Measurements from ENCODE around the gene SF3B2. TPM values are rescaled to one million over a fixed set of nuclear protein-coding genes. Genes with fewer than 3 reads are reported as not detected.

SF3B2 gene
- total RNA-seq, 2 donors from 2014 or later: 112 to 255 TPM

DNA sequence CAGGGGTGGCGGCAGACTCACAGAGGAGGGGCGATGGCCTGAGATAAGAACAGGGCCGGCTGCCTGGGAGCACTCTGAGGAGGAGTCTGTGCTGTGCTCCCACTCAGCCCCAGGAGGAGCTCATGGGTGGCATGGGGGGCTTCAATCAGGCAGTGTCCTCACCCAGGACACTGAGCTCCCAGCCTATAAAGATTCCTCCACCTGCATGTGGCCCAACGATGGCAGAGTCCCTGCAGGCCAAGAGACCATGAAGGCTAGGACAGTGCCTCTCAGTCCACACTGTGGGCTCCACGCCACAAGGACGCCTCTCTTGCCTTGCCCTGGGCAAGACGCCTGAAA is 38.4 kb upstream of the SF3B2 start:
- no peaks in the 10 kb centered on the region for H3K4me1 ChIP-seq
- no peak overlapping the region for H3K4me3 ChIP-seq
- TF ChIP-seq, protein P1, sequence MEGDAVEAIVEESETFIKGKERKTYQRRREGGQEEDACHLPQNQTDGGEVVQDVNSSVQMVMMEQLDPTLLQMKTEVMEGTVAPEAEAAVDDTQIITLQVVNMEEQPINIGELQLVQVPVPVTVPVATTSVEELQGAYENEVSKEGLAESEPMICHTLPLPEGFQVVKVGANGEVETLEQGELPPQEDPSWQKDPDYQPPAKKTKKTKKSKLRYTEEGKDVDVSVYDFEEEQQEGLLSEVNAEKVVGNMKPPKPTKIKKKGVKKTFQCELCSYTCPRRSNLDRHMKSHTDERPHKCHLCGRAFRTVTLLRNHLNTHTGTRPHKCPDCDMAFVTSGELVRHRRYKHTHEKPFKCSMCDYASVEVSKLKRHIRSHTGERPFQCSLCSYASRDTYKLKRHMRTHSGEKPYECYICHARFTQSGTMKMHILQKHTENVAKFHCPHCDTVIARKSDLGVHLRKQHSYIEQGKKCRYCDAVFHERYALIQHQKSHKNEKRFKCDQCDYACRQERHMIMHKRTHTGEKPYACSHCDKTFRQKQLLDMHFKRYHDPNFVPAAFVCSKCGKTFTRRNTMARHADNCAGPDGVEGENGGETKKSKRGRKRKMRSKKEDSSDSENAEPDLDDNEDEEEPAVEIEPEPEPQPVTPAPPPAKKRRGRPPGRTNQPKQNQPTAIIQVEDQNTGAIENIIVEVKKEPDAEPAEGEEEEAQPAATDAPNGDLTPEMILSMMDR (IDR thresholded peaks at IDR 0.05): no peak
- TF ChIP-seq POLR2A (IDR thresholded peaks at IDR 0.05): no peak
- no peak for DNase-seq
- no peaks in the 10 kb centered on the region for H3K27me3 ChIP-seq
- H3K9me3 ChIP-seq: no peaks in the 10 kb centered on the region
- ATAC-seq: no peak
- no peaks in the 10 kb centered on the region for H3K36me3 ChIP-seq (replicated peaks in 1 of 2; ENCODE audit: insufficient read depth in 1 of 2, low read depth in 2 of 2)
- WGBS, 2 donors: 58 to 62% methylated on average over 4 to 7 of the region's 7 CpGs
- intact Hi-C loops (cut with DNase I): no loop called here
- H3K27ac ChIP-seq: no peak overlapping the region

DNA sequence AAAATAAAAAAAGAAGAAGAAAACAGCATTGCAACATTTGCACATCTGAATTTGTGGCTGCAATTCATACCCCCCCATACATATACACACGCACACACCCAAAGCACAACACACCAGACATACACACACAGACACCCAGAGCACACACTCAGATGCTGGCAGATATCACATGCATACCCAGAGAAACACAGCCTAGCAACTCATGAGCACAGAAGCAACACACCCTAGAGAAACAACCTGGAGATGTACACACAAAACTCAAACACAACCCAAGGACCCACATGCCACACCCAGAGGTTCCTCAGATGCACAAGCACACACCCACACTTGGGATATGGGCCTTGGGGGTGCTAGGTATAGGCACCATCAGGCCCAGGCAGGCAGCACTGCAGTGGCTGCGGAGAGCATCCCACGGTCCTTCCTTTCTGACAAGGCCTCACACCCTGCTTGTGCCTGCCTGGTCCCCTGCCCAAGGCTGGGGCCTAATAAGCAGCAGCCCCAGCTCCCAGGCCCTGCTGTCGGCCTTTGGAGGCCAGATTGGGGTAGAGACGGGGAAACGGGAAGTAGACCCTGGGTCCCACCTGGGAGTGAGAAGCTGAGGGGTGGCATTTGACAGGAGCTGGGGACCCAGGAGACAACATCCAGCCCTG is 37.2 kb upstream of the SF3B2 start:
- Histone ChIP-seq H3K4me3 (no peak overlapping the region), H3K27me3 (no peaks in the 10 kb centered on the region), H3K9me3 (no peaks in the 10 kb centered on the region), H3K36me3 (replicated peaks in 1 of 2; ENCODE audit: insufficient read depth in 1 of 2, low read depth in 2 of 2) (no peaks in the 10 kb centered on the region), H3K27ac (no peak overlapping the region), H3K4me1 (no peaks in the 10 kb centered on the region)
- 81 to 94% methylated on average over 4 to 6 of the region's 6 CpGs for WGBS, 2 donors
- ATAC-seq (no peak), DNase-seq (no peak)
- TF ChIP-seq, protein P1 (IDR thresholded peaks at IDR 0.05): no peak
- TF ChIP-seq POLR2A (IDR thresholded peaks at IDR 0.05): no peak
- intact Hi-C loops (cut with DNase I): no loop called here

DNA sequence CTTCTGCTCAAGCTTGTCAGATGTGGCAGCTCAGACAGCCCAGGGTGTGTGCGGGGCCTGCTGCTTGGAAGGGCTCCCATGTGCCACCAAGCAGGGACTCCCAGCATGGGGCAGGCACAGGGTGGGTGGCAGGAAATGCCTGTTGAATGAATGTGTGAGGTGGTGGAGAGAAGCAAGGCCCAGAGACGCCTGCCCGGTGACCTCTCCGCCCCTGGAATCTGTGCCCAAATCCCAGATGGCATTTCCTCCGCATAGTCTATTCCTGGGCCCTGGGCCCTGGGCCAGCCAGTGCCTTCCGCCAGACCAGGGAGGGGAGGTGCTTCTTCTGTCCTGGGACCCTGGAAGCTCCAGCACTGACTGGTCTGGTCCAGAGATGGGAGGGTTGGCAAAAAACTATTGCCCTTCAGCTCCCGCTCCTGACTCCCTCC is 36.7 kb upstream of the SF3B2 start:
- no peaks in the 10 kb centered on the region for H3K9me3 ChIP-seq
- no peaks in the 10 kb centered on the region for H3K27me3 ChIP-seq
- no peak for DNase-seq
- intact Hi-C loops (cut with DNase I): no loop called here
- no peak for TF ChIP-seq POLR2A (IDR thresholded peaks at IDR 0.05)
- TF ChIP-seq, protein P1 (IDR thresholded peaks at IDR 0.05): no peak
- H3K27ac ChIP-seq: no peak overlapping the region
- H3K4me3 ChIP-seq: no peak overlapping the region
- WGBS, 2 donors: 40 to 48% methylated on average over 5 to 7 of the region's 7 CpGs
- no peaks in the 10 kb centered on the region for H3K36me3 ChIP-seq (replicated peaks in 1 of 2; ENCODE audit: insufficient read depth in 1 of 2, low read depth in 2 of 2)
- no peak for ATAC-seq
- no peaks in the 10 kb centered on the region for H3K4me1 ChIP-seq

DNA sequence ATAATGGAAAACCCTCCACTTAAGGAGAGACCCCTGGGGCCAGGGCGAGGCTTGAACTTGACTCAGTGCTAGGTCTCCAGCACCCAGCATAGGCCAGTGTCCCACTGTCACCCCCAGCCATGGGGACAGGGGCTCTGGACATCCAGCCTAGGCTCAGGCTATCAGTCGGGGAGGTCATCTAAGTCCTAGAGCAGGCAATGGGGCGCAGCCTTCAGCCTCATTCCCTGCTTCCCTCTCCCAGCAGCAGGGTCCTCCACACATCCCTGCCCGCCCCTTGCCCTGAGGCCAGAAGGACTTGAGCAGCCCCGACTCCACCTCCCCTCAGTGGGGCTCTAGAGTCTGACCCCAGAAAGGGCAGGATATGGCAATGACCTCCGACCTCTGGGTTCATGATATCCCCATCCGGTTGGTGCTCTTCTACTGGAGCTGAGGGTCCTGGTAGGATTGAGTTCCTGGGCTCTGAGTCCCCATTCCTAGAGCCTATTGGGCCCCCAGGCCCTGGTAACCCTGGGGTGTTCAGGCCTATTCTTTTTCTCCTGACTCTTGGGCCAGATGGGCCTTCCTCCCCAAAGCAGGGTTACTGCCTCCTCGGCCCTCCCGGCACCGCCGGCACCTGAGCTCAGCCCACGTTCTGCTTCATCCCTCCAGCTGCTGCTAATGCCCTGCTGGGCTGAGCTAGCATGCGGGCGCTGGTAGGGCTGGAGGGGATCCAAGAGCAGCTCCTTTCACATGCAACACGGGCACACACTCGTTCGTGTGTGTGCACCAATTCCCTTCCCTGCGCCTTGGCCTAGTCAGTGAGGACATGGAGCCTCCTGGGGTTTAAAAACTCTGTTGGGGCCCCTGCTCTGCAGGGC is 36.0 kb upstream of the SF3B2 start:
- ATAC-seq (no peak), DNase-seq (no peak)
- 82 to 87% methylated on average over 10 to 18 of the region's 18 CpGs for WGBS, 2 donors
- intact Hi-C loops (cut with DNase I): no loop called here
- H3K36me3 ChIP-seq (replicated peaks in 1 of 2; ENCODE audit: insufficient read depth in 1 of 2, low read depth in 2 of 2): no peaks in the 10 kb centered on the region
- H3K27ac ChIP-seq: no peak overlapping the region
- no peaks in the 10 kb centered on the region for H3K4me1 ChIP-seq
- no peaks in the 10 kb centered on the region for H3K9me3 ChIP-seq
- H3K4me3 ChIP-seq: no peak overlapping the region
- TF ChIP-seq, protein P1 (IDR thresholded peaks at IDR 0.05): no peak
- TF ChIP-seq POLR2A (IDR thresholded peaks at IDR 0.05): no peak
- H3K27me3 ChIP-seq: no peaks in the 10 kb centered on the region

Measured in body of pancreas (tissue), 4 donors.